ENCODE results near the gene ADGRL1.

ADGRL1 gene

DNA sequence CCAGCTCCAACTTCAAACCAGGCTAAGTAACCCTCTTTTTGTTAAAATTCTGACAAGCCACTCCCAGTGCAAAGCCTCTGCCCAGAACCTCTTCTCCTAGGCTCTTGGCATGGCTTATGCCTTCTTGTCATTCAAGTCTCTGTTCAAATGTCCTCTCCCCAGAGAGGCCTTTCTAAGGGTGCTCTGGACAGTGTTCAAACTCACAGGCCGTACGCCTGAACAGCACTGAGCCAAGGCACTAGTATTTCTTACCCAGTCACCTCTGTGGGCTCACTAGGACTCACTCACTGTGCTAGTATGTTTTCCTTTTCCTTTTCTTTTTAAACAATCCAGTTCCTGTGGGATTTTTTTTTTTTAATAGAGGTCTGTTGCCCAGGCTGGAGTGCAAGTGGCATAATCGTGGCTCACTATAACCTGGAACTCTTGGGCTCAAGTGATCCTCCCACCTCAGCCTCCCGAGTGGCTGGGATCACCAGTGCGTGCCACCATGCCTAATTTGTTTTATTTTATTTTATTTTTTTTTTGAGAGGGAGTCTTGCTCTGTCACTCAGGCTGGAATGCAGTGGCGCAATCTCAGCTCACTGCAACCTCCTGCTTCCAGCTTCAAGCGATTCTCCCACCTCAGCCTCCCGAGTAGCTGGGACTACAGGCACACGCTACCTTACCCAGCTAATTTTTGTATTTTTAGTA, 67.2 kb downstream of the ADGRL1 start:
- DNase-seq (ENCODE audit: low read depth): no peak

GRCh38 chr19:14136509-14137281, 69.3 kb downstream of the ADGRL1 start, which contains the start of gene ASF1B:
Gene ASF1B, minus strand, starts transcription at chr19:14136589. Its CDS starts 133 bp downstream, at chr19:14136456.
- peak; percentile 98 for DNase-seq (ENCODE audit: low read depth)

- DNase-seq (ENCODE audit: low read depth): no peak
Observed at GRCh38 chr19:14135985-14136508, 69.9 kb downstream of the ADGRL1 start.

- DNase-seq (ENCODE audit: low read depth): no peak
Observed at GRCh38 chr19:14135355-14135754, 70.6 kb downstream of the ADGRL1 start.

- no peak for DNase-seq (ENCODE audit: low read depth)
Observed at GRCh38 chr19:14127929-14128509, 78.0 kb downstream of the ADGRL1 start.

- DNase-seq (ENCODE audit: low read depth): no peak
Observed at GRCh38 chr19:14127176-14127575, 78.8 kb downstream of the ADGRL1 start.

DNA sequence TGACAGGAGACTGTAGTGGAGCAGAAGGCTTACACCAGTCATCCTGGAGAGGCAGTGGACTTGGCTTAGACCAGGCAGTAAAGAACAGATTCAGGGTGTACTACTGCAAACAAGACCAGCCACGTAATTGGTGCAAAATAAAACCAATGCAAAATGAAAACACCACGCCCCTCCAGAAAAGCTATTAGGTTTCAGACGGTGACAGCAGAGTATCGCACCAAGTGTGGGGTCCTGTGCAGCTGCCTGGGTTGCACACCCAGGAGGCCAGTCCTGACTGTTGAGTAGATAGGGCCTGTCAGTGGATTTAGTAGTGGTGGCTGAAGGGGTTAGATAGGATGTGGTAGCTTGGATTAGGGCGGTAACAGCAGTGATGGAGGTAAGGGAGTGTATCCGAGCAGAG, 83.0 kb downstream of the ADGRL1 start:
- no peak for DNase-seq (ENCODE audit: low read depth)

GRCh38 chr19:14120497-14120780, 85.5 kb downstream of the ADGRL1 start:
- DNase-seq (ENCODE audit: low read depth): no peak

DNA sequence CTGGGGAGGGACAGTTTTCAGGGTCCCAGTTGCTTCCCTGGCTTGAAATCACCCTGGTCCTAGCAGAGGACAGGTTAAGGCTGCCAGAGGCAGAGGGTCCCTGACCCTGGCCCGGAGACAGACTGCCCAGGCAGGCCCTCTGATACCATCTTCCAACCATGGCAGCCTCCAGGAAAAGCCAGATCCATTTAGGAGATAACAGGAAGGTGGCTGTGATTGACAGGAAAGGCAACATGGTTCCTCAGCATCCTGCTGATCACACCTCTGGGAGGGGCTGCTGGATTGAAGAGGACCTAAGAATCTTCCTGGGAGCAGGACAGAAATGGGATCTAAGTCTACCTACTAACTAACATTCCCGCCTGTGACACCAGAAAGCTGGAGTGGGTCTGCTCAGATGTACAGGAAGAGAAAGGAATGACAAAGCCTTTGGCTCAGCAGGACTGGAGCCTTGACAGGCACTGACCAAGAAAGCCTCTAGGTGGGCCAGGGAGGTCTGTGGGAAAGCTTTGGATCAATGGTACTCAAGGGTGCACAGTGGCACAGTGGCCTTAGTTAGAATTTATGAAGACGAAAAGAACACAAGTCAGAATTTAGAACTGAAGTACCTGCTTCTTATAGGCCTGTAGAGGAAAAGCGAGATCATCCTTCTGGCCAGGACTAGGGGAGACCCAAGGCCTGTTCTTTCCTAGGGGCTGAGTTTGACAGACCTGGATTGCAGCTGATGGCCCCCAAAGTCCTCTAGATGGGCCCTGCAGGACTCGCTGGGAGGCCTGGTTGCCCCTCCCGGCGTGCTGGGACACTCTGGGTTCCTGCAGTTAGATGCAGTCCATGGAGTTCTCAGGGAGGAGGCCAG, 86.1 kb downstream of the ADGRL1 start:
- no peak for DNase-seq (ENCODE audit: low read depth)

GRCh38 chr19:14119146-14119545, 86.8 kb downstream of the ADGRL1 start:
- no peak for DNase-seq (ENCODE audit: low read depth)

DNA sequence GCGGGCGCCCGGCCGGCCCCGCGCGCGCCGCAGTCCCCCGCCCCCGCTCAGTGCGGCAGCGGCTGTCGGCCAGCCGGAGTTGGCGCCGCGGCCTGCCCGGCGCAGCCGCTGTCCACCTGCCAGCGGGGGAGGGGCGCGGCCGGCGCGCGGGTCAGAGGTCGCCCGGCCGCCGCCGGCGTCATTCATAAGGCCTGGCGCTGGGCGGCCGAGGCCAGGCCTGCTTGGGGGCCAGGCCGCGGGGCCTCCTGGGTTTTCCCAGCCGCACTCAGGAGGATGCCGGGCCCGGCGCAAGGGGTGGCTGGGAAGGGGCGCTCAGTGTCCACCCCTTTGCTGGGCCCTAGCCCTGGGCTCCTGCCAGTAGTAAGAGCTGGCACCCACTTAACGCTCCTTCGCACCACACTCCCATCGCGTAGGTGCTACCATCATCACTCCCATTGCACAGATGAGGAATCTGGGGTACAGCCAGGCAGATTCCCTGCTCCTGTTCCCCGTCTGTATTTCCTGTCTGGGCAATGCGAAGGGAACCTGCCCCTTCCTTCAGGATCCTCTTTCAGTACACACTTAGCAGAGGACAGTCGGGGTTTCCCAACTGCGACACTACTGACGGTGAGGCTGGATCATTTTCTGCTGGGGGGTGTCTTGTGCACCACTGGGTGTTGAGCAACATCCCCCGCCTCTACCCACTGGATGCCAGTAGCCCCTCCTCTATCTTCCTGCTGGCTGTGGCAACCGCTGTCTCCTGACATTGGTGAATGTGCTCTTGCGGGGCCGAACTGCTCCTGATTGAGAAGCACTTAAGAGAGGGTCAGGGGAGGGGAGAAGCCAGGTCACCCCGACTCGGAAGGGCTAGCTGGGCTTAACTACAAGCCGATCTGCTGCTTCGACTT, 87.6 kb downstream of the ADGRL1 start:
- peak; percentile 23 for DNase-seq (ENCODE audit: low read depth)

- DNase-seq (ENCODE audit: low read depth): peak; percentile 99
Observed at GRCh38 chr19:14117668-14118164, 88.3 kb downstream of the ADGRL1 start, which contains the start of gene PRKACA. Gene PRKACA, minus strand, starts transcription at chr19:14117762. Its CDS starts 215 bp downstream, at chr19:14117547.

DNA sequence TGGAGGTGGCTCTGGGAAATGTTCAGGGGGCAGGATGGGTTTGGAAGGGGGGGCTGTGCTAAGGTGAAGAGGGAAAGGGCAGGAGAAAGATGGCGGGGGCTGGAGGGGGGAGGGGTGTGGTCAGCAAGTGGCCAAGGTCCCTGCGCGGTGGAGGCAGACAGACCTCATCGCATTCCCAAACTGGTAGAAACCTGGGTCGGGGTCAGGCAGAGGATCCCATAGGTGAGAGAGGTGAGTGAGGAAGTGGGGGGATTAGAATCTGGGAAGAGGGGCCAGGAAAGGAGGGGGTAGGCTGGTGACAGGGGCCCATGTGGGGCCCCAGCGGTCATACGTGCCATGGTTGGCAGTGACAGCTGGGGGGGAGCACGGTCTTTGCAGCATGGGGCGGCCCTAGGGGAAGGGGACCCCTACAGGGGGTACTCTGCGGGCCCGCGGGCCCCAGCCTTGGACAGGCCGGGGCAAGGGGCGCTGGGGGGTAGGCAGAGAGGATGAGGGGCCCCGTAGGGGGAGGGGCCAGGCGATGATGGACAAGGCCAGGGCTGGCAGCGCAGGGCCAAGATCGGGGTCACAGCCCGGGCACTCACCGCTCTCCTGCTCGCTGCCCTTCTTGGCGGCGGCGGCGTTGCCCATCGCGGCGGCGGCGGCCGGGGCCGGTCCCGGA, 88.9 kb downstream of the ADGRL1 start:
- no peak for DNase-seq (ENCODE audit: low read depth)

- DNase-seq (ENCODE audit: low read depth): no peak
Observed at GRCh38 chr19:14116525-14116917, 89.4 kb downstream of the ADGRL1 start.

DNA sequence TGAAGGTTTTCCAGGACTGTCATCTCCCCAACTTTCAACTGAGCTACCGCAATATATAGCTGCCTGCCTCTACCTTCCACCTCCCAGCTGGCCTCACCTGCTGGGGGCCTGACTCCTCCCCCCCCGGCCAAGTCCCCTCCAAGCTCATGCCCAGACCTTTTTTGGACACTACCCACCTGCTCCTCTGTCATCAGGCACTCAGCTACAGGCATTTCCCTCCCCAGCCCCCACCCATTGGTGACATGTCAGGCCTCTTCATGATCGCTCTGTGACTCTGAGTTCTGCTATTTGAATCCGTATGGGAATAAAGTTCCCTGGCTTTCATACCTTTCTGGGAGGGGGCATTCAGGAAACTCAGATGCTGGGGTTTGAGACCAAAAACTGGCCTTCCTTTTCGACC, 90.2 kb downstream of the ADGRL1 start:
- DNase-seq (ENCODE audit: low read depth): no peak

DNA sequence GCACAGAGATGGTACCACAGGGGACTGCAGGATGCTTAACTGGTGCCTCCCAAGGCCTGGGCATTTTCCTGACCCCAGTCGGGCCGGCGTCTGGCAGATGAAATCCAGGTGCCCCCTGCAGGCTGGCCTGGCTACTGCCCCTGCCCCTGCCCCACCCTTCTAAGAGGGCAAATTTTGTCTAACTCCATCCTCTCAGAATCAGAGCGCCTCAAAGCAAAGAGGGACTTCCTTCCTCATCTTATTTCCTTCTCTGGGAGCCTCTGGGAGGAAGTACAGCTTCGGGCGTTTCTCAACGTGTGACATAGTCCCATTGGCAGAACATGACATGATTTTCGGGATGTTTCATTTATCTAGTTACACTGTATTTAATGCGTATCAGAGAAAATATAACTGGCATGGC, 91.1 kb downstream of the ADGRL1 start:
- DNase-seq (ENCODE audit: low read depth): peak; percentile 20

DNA sequence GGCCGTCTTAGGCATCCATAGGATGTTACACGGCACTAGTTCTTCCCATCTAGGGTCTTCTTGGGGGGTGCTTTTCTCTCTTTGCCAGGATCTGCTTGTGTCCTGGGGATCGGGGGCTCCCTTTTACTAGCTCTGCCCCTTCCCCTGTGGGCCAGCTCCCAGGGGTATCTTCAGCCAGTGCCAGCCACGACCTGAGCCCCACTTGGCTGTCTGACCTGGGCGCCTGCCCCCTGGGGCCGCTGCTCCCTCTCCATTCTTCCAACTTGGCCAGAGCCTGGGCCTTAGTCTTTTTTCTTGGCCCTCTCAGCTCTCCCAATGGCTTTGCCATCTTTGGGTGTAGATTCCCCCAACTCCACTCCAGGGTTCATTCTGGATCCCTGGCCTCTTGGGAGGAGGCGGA, 91.5 kb downstream of the ADGRL1 start:
- no peak for DNase-seq (ENCODE audit: low read depth)

DNA sequence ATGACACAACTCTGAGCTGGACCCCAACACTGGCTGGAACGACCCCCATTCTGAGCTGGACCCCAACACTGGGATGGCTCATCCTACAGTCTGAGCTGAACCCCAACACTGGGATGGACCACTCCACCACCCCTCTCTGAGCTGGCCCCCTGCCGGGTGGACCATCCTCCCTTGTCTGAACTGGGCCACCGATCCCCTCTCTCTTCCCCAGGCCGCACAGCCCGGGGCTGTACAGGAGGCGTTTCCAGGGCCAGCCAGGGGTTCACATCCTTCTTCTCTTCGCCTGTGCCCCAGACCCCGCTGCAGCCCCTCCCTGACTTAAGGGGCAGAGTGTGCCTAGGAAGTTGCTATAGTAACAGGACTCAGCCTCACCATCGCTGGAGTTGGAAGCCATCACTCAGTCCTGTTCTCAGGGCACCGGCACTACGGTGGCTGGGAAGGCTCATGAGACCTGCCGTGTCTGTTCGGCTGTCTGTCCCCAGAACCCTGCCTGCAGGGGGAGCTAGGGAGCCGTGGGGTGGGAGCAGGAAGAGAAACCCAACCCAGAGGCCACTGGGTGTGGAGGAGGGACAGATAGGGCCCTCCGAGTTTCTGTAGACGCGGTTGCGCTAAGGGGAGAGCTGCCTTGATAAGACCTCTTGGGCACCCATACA, 92.1 kb downstream of the ADGRL1 start:
- DNase-seq (ENCODE audit: low read depth): peak; percentile 27

DNA sequence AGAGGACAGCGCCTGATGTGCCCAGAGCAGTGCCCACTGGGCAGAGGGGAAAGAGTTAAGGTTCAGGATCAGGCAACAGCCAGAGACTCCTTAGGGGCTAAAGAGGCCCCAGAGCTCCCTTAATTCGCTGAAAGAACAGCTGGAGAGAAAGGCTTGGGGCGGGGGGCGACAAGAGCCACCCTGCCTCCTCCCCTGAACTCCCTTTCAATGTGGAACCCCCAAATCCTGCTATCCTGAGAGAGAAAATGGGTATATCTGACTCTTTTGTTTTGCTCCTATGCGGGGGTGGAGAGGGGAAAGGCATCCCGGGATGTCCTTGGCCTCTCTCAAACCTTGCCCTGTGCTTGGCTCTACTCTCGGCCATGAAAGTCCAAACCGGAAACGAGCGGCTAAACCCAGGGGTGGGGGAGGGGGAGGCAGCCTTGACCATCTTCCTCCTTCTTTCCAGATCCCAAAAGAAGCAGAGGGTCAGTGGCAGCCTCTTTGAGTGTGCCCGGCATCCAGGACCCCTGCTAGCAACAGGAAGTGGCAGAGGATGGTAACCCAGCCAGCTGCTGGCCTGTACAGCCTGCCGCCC, 93.1 kb downstream of the ADGRL1 start:
- no peak for DNase-seq (ENCODE audit: low read depth)

All from activated T-cell treated with anti-CD3 and anti-CD28 coated beads for 24 hours (primary cell).